Measurements from ENCODE around the gene TXNRD1. TPM values are rescaled to one million over a fixed set of nuclear protein-coding genes. Genes with fewer than 3 reads are reported as not detected.

The TXNRD1 gene
- total RNA-seq, 2 donors from 2014 or later, result 83.4 to 144 TPM

DNA sequence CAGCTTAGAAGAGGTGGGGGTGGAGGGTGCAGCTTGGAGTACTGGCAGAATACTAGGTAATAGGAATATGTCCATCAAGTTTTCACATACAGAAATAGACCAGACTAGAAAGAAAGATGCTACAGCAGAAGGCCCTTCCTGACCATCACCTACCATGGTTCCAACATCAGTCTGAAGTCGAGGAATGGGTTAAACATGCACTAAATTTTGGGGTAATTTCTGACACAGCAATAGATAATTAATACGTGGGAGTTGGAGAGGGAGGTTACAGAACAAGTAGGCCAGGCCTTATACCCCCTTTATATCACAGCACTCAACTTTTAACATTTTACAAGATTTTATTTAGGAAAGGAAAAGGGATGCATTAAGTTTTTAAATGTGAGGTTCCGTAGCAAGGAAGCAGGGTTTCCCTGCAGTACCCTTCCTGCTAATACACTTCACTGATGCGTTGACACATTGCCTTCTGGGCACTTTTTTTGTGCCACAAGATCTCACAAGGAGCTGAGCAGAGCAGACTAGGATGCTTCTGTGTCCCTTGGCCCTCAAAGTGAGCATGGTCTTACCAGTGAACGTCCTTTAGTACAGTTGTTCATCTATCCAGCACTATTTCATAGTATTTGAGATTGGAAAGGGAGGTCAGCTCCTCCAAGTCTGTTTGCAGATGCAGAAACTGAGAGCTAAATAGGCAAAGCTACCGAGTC, 138.7 kb downstream of the TXNRD1 start:
- Histone ChIP-seq H3K27ac (ENCODE audit: low read depth, low read length) (no peak overlapping the region), H3K9me3 (ENCODE audit: control insufficient read depth, low read length) (no peaks in the 10 kb centered on the region), H3K9ac (ENCODE audit: extremely low read depth, low read length, poor library complexity, severe bottlenecking) (no peak overlapping the region), H3K27me3 (ENCODE audit: control insufficient read depth, insufficient read depth, low read length, poor library complexity, severe bottlenecking) (no peaks in the 10 kb centered on the region), H3K4me1 (ENCODE audit: control insufficient read depth, insufficient read depth, low read length) (no peaks in the 10 kb centered on the region), H3K36me3 (ENCODE audit: control insufficient read depth, insufficient read depth, low read length) (peaks cover 26% of the 10 kb centered on the region), H3K4me3 (ENCODE audit: low read length) (no peak overlapping the region)
- Mint-ChIP-seq H3K9me3 (no peaks in the 10 kb centered on the region), H3K36me3 (ENCODE audit: low read depth) (peaks cover 7% of the 10 kb centered on the region), H3K27me3 (ENCODE audit: insufficient read depth) (no peaks in the 10 kb centered on the region), H3K4me1 (no peaks in the 10 kb centered on the region), H3K27ac (no peak overlapping the region), H3K4me3 (no peak overlapping the region)
- 95 to 97% methylated on average over 3 to 5 of the region's 6 CpGs for WGBS, 2 experiments (ENCODE audit: insufficient coverage in 1 of 2, insufficient read length in 1 of 2)
- DNase-seq, result peak; percentile 42
- no peak for TF ChIP-seq CTCF (conservative IDR thresholded peaks at IDR 0.05)

DNA sequence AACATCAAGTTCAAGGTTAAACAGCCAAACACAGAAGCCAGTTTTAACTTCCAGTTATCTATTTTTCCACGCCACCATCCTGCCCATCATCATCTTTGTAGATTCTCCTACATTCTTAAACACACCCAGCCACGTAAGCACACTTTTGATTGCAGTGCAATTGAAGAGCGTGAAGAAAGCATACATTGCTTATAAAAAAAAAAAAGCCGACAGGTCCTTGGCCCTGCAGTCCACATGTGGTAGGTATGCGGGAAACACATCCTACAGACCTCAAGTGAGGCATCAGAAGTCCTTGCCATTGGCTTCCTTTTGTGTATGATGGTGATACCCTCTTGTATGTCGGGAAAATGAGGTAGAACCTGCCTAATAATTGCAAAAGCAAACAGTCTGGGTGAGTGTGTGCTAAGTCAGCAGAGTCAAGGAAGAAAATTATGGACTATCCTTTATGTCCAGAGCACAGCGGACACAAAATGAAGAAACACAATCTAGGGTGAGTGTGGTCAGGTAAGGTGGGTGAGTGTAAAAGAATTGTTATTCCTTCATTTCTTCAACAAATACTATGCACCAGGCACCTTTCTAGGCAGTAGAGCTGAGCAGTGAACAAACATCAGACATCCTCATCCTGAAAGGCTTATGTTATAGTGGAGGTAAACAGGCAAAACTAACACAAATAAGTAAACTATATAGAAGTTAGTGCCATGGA, 139.4 kb downstream of the TXNRD1 start:
- H3K36me3 Mint-ChIP-seq (ENCODE audit: low read depth), result peaks cover 3% of the 10 kb centered on the region

DNA sequence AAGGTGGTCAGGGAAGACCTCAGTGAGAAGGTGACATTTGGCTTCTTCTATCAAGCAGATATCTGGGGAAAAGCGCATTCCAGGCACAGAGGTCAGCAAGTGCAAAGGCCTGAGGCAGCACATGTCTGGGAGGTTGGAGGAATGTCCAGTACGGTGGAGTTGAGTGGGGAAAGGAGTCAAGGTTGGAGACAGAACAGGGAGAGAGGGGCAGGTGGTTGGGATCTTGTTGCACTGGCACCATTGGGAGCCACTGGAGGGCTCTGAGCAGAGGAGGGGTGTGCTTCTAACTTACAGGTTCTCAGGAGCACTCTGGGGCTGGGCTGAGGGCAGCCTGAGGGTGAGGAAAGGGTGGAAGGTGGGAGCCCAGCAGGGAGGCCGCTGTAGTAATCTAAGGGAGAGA, 140.1 kb downstream of the TXNRD1 start:
- Mint-ChIP-seq H3K4me1 (no peaks in the 10 kb centered on the region), H3K27me3 (ENCODE audit: insufficient read depth) (no peaks in the 10 kb centered on the region), H3K27ac (no peak overlapping the region), H3K4me3 (no peak overlapping the region), H3K36me3 (ENCODE audit: low read depth) (peaks cover 4% of the 10 kb centered on the region), H3K9me3 (peaks cover 5% of the 10 kb centered on the region)
- Histone ChIP-seq H3K9ac (ENCODE audit: extremely low read depth, low read length, poor library complexity, severe bottlenecking) (no peak overlapping the region), H3K9me3 (ENCODE audit: control insufficient read depth, low read length) (peaks cover 5% of the 10 kb centered on the region), H3K36me3 (ENCODE audit: control insufficient read depth, insufficient read depth, low read length) (peaks cover 14% of the 10 kb centered on the region), H3K27ac (ENCODE audit: low read depth, low read length) (no peak overlapping the region), H3K4me3 (ENCODE audit: low read length) (no peak overlapping the region), H3K27me3 (ENCODE audit: control insufficient read depth, insufficient read depth, low read length, poor library complexity, severe bottlenecking) (no peaks in the 10 kb centered on the region), H3K4me1 (ENCODE audit: control insufficient read depth, insufficient read depth, low read length) (no peaks in the 10 kb centered on the region)
- no peak for TF ChIP-seq CTCF (conservative IDR thresholded peaks at IDR 0.05)
- WGBS, 2 experiments (ENCODE audit: insufficient coverage in 1 of 2, insufficient read length in 1 of 2), result 94 to 96% methylated on average over 3 of the region's 3 CpGs
- DNase-seq, result peak; percentile 53

More for the DNA sequence above, 139.4 kb downstream of the TXNRD1 start:
- H3K4me1 Mint-ChIP-seq, result no peaks in the 10 kb centered on the region
- no peaks in the 10 kb centered on the region for H3K9me3 Mint-ChIP-seq
- H3K4me3 ChIP-seq (ENCODE audit: low read length), result no peak overlapping the region
- H3K4me1 ChIP-seq (ENCODE audit: control insufficient read depth, insufficient read depth, low read length), result no peaks in the 10 kb centered on the region
- no peak overlapping the region for H3K9ac ChIP-seq (ENCODE audit: extremely low read depth, low read length, poor library complexity, severe bottlenecking)
- no peak overlapping the region for H3K27ac ChIP-seq (ENCODE audit: low read depth, low read length)
- no peaks in the 10 kb centered on the region for H3K27me3 ChIP-seq (ENCODE audit: control insufficient read depth, insufficient read depth, low read length, poor library complexity, severe bottlenecking)
- H3K4me3 Mint-ChIP-seq, result no peak overlapping the region
- H3K36me3 ChIP-seq (ENCODE audit: control insufficient read depth, insufficient read depth, low read length), result peaks cover 20% of the 10 kb centered on the region
- no peaks in the 10 kb centered on the region for H3K27me3 Mint-ChIP-seq (ENCODE audit: insufficient read depth)
- 93 to 94% methylated on average over 2 to 7 of the region's 7 CpGs for WGBS, 2 experiments (ENCODE audit: insufficient coverage in 1 of 2, insufficient read length in 1 of 2)
- no peak overlapping the region for H3K27ac Mint-ChIP-seq
- no peaks in the 10 kb centered on the region for H3K9me3 ChIP-seq (ENCODE audit: control insufficient read depth, low read length)
- TF ChIP-seq CTCF (conservative IDR thresholded peaks at IDR 0.05), result no peak
- peak; percentile 35 for DNase-seq
